Stimulated activated naive CD4-positive, alpha-beta T cell (primary cell): ENCODE measurements around the gene GRAP2.

Experiments
- DNase-seq, 6 experiments: peaks; one replicate each; lab custom pipeline; 2025; lab: John Stamatoyannopoulos, UW

The GRAP2 gene

GRCh38 chr22:39994566-39995392, 93.9 kb downstream of the GRAP2 start, which contains the start of gene FAM83F:
Gene FAM83F, plus strand, starts transcription at chr22:39994954. Its CDS starts 89 bp downstream, at chr22:39995043.
- peak in 5 of 6 experiments; percentile 8 to 36 (median 24) for DNase-seq

- no peak for DNase-seq
Measured at GRCh38 chr22:39995393-39996252, 94.7 kb downstream of the GRAP2 start.

GRCh38 chr22:39996732-39997131, 95.8 kb downstream of the GRAP2 start:
- DNase-seq = no peak

GRCh38 chr22:39997421-39997820, 96.5 kb downstream of the GRAP2 start:
- no peak for DNase-seq

- no peak for DNase-seq
Measured at GRCh38 chr22:39997939-39998726, 97.2 kb downstream of the GRAP2 start.

GRCh38 chr22:39999144-39999757, 98.4 kb downstream of the GRAP2 start:
- DNase-seq = no peak

GRCh38 chr22:40000171-40000570, 99.3 kb downstream of the GRAP2 start:
- no peak for DNase-seq

GRCh38 chr22:40001106-40001505, 100.2 kb downstream of the GRAP2 start:
- no peak for DNase-seq

- DNase-seq = no peak
Measured at GRCh38 chr22:40001800-40002577, 101.1 kb downstream of the GRAP2 start.

- no peak for DNase-seq
Measured at GRCh38 chr22:40002935-40003715, 102.2 kb downstream of the GRAP2 start.

- no peak for DNase-seq
Measured at GRCh38 chr22:40004836-40005235, 104.0 kb downstream of the GRAP2 start.

- no peak for DNase-seq
Measured at GRCh38 chr22:40006641-40007040, 105.8 kb downstream of the GRAP2 start.

GRCh38 chr22:40007853-40008710, 107.2 kb downstream of the GRAP2 start:
- DNase-seq = no peak

- DNase-seq = no peak
Measured at GRCh38 chr22:40008726-40009291, 107.9 kb downstream of the GRAP2 start.

GRCh38 chr22:40009292-40009774, 108.4 kb downstream of the GRAP2 start:
- no peak for DNase-seq

- DNase-seq = peak; percentile 49 to 74 (median 64)
Measured at GRCh38 chr22:40009951-40010671, 109.2 kb downstream of the GRAP2 start.

- DNase-seq = no peak
Measured at GRCh38 chr22:40010746-40011145, 109.9 kb downstream of the GRAP2 start.
